K562 (cell line): ENCODE data around the gene ZNF665. TPM values are rescaled to one million over a fixed set of nuclear protein-coding genes. Genes with fewer than 3 reads are reported as not detected.

Experiments used
- ATAC-seq: fragments of 200-7000 bp; cut with Tn5 transposase; 3 replicates; pipeline ENCODE4 v1.9.1; 2020; ENCODE audit warnings: moderate library complexity
- BruUV-seq: library from RNA; stranded (reverse); fragments of 400-500 nt; replicated peaks from 2 replicates; lab custom pipeline; 2021; lab: Mats Ljungman, UMichigan
- CTCF ChIA-PET: fragments of 300-600 bp; formaldehyde crosslinking; extraction: SDS; loops from one replicate; lab custom pipeline; 2021; ENCODE audit warnings: low intra/inter-chr PET ratio; lab: Yijun Ruan, JAX
- POLR2A ChIA-PET: fragments of 300-600, 350-650 bp; sonication (Branson Sonifier 250); formaldehyde crosslinking; extraction: SDS; loops from one replicate; lab custom pipeline; 2021; ENCODE audit warnings: antibody characterized with exemption, inconsistent platforms; lab: Yijun Ruan, JAX
- DNase-seq, 4 experiments: peaks; one replicate each; pipeline versions ENCODE4 v3.0.0 to v3.0.0-alpha.2; 2011 to 2018; ENCODE audit warnings: low spot score in 3 of 4, mixed read lengths in 3 of 4; ENCODE audit errors: extremely low read depth in 1 of 4
- FAIRE-seq: peaks from 2 replicates; lab custom pipeline; 2011; peaks lifted over from hg19 to GRCh38; lab: Jason Lieb, UNC
- H2AFZ ChIP-seq: 2 replicates; pipeline ENCODE4 v1.6.0; 2011; ENCODE audit warnings: low read depth, low read length, control low read depth, inconsistent platforms
- H3K27ac ChIP-seq: fragments of 200-600 bp; 3 replicates; pipeline ENCODE4 v1.8.0; 2011; ENCODE audit warnings: low read depth, mild to moderate bottlenecking, control low read depth, inconsistent platforms, low read length, moderate library complexity, mixed read lengths; ENCODE audit errors: extremely low read depth
- H3K27me3 ChIP-seq, 2 experiments: fragments of 300-600 bp in 1 of 2; 2 replicates in 1 of 2; 3 replicates in 1 of 2; pipeline versions ENCODE4 v1.6.0 to v1.8.0; 2011; ENCODE audit warnings: inconsistent platforms in 2 of 2, low read length in 2 of 2, mild to moderate bottlenecking in 1 of 2, mixed read lengths in 1 of 2, moderate library complexity in 1 of 2; ENCODE audit not compliant: control insufficient read depth in 2 of 2, insufficient read depth in 2 of 2
- H3K36me3 ChIP-seq: fragments of 300-600 bp; 3 replicates; pipeline ENCODE4 v1.8.0; 2011; ENCODE audit warnings: mild to moderate bottlenecking, low read length, inconsistent platforms; ENCODE audit not compliant: control insufficient read depth, insufficient read depth
- H3K4me1 ChIP-seq, 2 experiments: fragments of 200-600 bp in 1 of 2; replicated peaks in 1 of 2; 2 replicates in 1 of 2; 3 replicates in 1 of 2; pipeline versions ENCODE4 v1.5.1 to v1.8.0; 2011; ENCODE audit warnings: inconsistent platforms in 2 of 2, low read length in 2 of 2, mild to moderate bottlenecking in 1 of 2, mixed read lengths in 1 of 2, moderate library complexity in 1 of 2; ENCODE audit not compliant: control insufficient read depth in 2 of 2, insufficient read depth in 2 of 2
- H3K4me2 ChIP-seq: 2 replicates; pipeline ENCODE4 v1.6.1; 2011; ENCODE audit warnings: low read length, control low read depth, inconsistent platforms, mixed read lengths; ENCODE audit not compliant: insufficient read depth
- H3K4me3 ChIP-seq: fragments of 200-600 bp; sonication (generic), shearing (Covaris generic); 2 replicates; pipeline ENCODE4 v1.5.1; 2016; ENCODE audit warnings: control low read depth, inconsistent platforms
- H3K79me2 ChIP-seq: fragments of 200-600 bp; 3 replicates; pipeline ENCODE4 v1.8.0; 2011; ENCODE audit warnings: low read length, inconsistent platforms; ENCODE audit not compliant: control insufficient read depth, insufficient read depth
- H3K9ac ChIP-seq, 2 experiments: 2 replicates each; pipeline versions ENCODE4 v1.6.0 to v1.6.1; 2011; ENCODE audit warnings: low read depth in 2 of 2, low read length in 2 of 2, control low read depth in 1 of 2, inconsistent platforms in 1 of 2, mild to moderate bottlenecking in 1 of 2, mixed read lengths in 1 of 2; ENCODE audit not compliant: insufficient read depth in 1 of 2
- H3K9me1 ChIP-seq: one replicate; pipeline ENCODE4 v1.6.0; 2011; ENCODE audit warnings: inconsistent platforms, mild to moderate bottlenecking, low read length, moderate library complexity; ENCODE audit not compliant: control insufficient read depth, insufficient read depth
- H3K9me3 ChIP-seq: replicated peaks from 2 replicates; pipeline ENCODE4 v1.5.1; 2011; ENCODE audit warnings: low read depth, low read length, inconsistent platforms; ENCODE audit not compliant: control insufficient read depth, insufficient read depth
- H4K20me1 ChIP-seq: replicated peaks from 2 replicates; pipeline ENCODE4 v1.6.1; 2011; ENCODE audit warnings: low read length, inconsistent platforms, mixed read lengths; ENCODE audit not compliant: control insufficient read depth, insufficient read depth
- CEBPB ChIP-seq: fragments of 450-650 bp; IDR thresholded peaks from 2 replicates; pipeline ENCODE4 v1.6.1; 2016; ENCODE audit warnings: missing genetic modification characterization, missing compliant biosample characterization
- CEBPG ChIP-seq, 3 experiments: fragments of 200-800 bp in 1 of 3; sonication (Bioruptor generic) in 1 of 3; sonication (generic) in 1 of 3; formaldehyde crosslinking in 1 of 3; IDR thresholded peaks in 2 of 3; conservative IDR thresholded peaks in 1 of 3; 2 replicates each; pipeline versions ENCODE4 v1.6.1 to v1.8.0; 2016 to 2022; ENCODE audit warnings: missing compliant biosample characterization in 2 of 3, missing genetic modification characterization in 2 of 3, mild to moderate bottlenecking in 1 of 3, missing genetic modification reagents in 1 of 3
- POLR2G ChIP-seq: fragments of 200-400 bp; formaldehyde crosslinking; IDR thresholded peaks from 2 replicates; pipeline ENCODE4 v1.6.1; 2017; ENCODE audit warnings: low read depth, mild to moderate bottlenecking, antibody characterized with exemption, low read length, moderate library complexity
- SP1 ChIP-seq: sonication (generic); formaldehyde crosslinking; IDR thresholded peaks from 2 replicates; pipeline ENCODE4 v1.8.1; 2022; ENCODE audit warnings: mild to moderate bottlenecking, missing genetic modification reagents
- TAF9B ChIP-seq: fragments of 450-650 bp; IDR thresholded peaks from 2 replicates; pipeline ENCODE4 v1.6.1; 2018; ENCODE audit warnings: mild to moderate bottlenecking; ENCODE audit not compliant: partially characterized antibody
- ZNF589 ChIP-seq: fragments of 200-800 bp; sonication (Bioruptor generic); IDR thresholded peaks from 2 replicates; pipeline ENCODE4 v1.6.1; 2016; ENCODE audit warnings: low read depth, missing genetic modification characterization, missing compliant biosample characterization
- WGBS: fragments of 100-300 bp; shearing (Covaris generic); methylation state at CpG from one replicate; pipeline ENCODE4 v1.1.6; 2016; ENCODE audit warnings: low coverage, mixed read lengths; ENCODE audit not compliant: insufficient coverage; ENCODE audit errors: missing lambda C conversion rate; 5-methylcytosine and 5-hydroxymethylcytosine counted together
- in situ Hi-C: fragments of 300-500 bp; cut with MboI; formaldehyde crosslinking; loops from 4 replicates; pipeline ENCODE4 v1.15.0; 2018; ENCODE audit warnings: inconsistent platforms, mixed read lengths
- intact Hi-C: fragments of 100-400 bp; cut with micrococcal nuclease; formaldehyde crosslinking; loops from 2 replicates; pipeline ENCODE4 v1.14.2; 2022
- polyA plus RNA-seq, 8 experiments: library from polyadenylated mRNA; depleted of rRNA in 4 of 8; stranded (reverse) in 5 of 8; unstranded in 3 of 8; fragments of >200 nt; fragmentation: Nextera tagmentation in 2 of 8; fragmentation: Illumina TruSeq in 1 of 8; extraction: Ambion mirVana in 2 of 8; extraction: Trizol in 1 of 8; gene quantifications; 2 replicates each; pipeline versions ENCODE4 v1.2.1 to v1.2.3, GENCODE V29; 2011 to 2014; ENCODE audit warnings: inconsistent platforms in 1 of 8, missing spikeins in 1 of 8
- total RNA-seq, 7 experiments: library from RNA; depleted of rRNA in 6 of 7; stranded (reverse); fragments of >200 nt in 6 of 7; fragmentation: Illumina TruSeq in 2 of 7; extraction: Trizol in 2 of 7; gene quantifications; 2 replicates each; pipeline versions ENCODE4 v1.2.1 to v1.2.3, GENCODE V29; 2011 to 2021; ENCODE audit warnings: low replicate concordance in 1 of 7

Gene ZNF665
- total and polyA plus RNA-seq, 9 of the 15 experiments (the other 6 are each of a cell fraction or from before 2014, with no cell fraction given) = 1.9 to 7.6 (median 2.8) TPM

- POLR2A ChIA-PET = no interaction called here
- peaks cover 0 to 8% of the 10 kb centered on the region in 2 experiments; a peak in 1 of 5 replicates for H3K27me3 ChIP-seq
- H3K9ac ChIP-seq = no peak overlapping the region
- BruUV-seq = no TSS peak
- intact Hi-C loops (no loop called here), in situ Hi-C loops (no loop called here)
- H3K9me3 ChIP-seq = peaks cover 25% of the 10 kb centered on the region
- H3K79me2 ChIP-seq = no peaks in the 10 kb centered on the region
- ATAC-seq (no peak), DNase-seq (no peak), FAIRE-seq (no peak)
- no peak overlapping the region for H2AFZ ChIP-seq
- 36% methylated on average over 3 of the region's 3 CpGs for WGBS
- H3K4me2 ChIP-seq = no peak overlapping the region
- H3K27ac ChIP-seq = no peak overlapping the region
- H4K20me1 ChIP-seq = no peaks in the 10 kb centered on the region
- no peaks in the 10 kb centered on the region for H3K4me1 ChIP-seq
- peaks cover 4% of the 10 kb centered on the region for H3K36me3 ChIP-seq
- CTCF ChIA-PET = no interaction called here
- TF ChIP-seq ZNF589 (CRISPR knock-in tag) (no peak), CEBPB (tag) (peak; percentile 51), CEBPG (CRISPR knock-in tag; IDR thresholded peaks at IDR 0.05) (no peak), CEBPG (tag; conservative IDR thresholded peaks at IDR 0.05 in 1 of 2, IDR thresholded peaks at IDR 0.05 in 1 of 2) (peak in 1 of 2 experiments; percentile 60; a peak in 2 of 4 replicates)
- no peaks in the 10 kb centered on the region for H3K9me1 ChIP-seq
- H3K4me3 ChIP-seq = no peak overlapping the region
These were observed 56.7 kb downstream of the ZNF665 start for GRCh38 chr19:53136432-53136831.

- ATAC-seq = no peak
- Histone ChIP-seq H3K9ac (no peak within 1 kb of the TSS), H3K27ac (no peak within 1 kb of the TSS), H3K27me3 (peaks cover 4 to 8% of the 10 kb centered on the region in 2 experiments; a peak in 2 of 5 replicates), H3K79me2 (no peaks in the 10 kb centered on the region), H3K4me2 (no peak within 1 kb of the TSS), H2AFZ (no peak within 1 kb of the TSS), H3K9me1 (no peaks in the 10 kb centered on the region), H3K4me1 (no peaks in the 10 kb centered on the region), H3K36me3 (no peaks in the 10 kb centered on the region), H3K4me3 (no peak within 1 kb of the TSS), H3K9me3 (no peaks in the 10 kb centered on the region), H4K20me1 (no peaks in the 10 kb centered on the region)
- POLR2A ChIA-PET = no interaction called here
- WGBS = 52% methylated on average over 22 of the region's 51 CpGs
- CTCF ChIA-PET = no interaction called here
- FAIRE-seq = no peak
- TF ChIP-seq POLR2G (peak; percentile 42; the same call in 1 of the 2 replicates), TAF9B (no peak), SP1 (no peak)
- no peak for DNase-seq
- in situ Hi-C loops = no loop called here
- intact Hi-C loops = no loop called here
- BruUV-seq = no TSS peak
These were observed 60.8 kb downstream of the ZNF665 start, which contains the start of gene ZNF415 for GRCh38 chr19:53132141-53132991. TSS of gene ZNF415 (minus strand) at chr19:53132910. CDS start at chr19:53122676, 10,234 bp downstream.
